Measurements from ENCODE around the gene ASTN1.

The ASTN1 gene

DNA sequence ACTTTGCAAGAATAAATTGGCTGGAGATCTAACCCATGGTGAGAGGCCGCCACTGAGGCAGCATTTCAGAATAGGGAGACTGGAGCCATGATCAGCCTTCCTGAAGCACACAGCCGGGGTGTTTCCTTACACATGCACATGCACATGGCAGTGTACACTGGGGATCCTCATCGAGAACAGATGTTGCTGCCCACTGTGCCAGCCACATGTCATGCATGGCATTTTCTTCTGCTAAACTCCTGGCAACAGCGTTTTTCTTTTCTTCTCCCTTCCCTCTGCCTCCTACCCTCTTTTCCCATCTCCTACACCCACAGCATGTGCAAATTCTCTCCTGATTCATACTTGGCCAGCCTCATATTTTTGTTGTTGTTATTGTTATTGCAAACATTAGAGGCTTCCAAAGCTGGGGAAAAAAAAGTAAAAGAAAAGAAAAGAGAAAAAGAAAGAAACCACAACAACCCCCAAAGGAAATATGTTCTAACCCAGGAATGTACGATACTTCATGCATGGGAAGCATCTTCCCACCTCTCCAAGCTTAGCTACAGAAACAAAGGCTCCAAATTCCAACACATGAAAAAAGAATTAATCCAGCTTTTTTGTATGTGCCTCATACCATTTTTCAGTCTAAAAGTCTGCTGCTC, 344.0 kb downstream of the ASTN1 start:
- peak; percentile 67 for DNase-seq

DNA sequence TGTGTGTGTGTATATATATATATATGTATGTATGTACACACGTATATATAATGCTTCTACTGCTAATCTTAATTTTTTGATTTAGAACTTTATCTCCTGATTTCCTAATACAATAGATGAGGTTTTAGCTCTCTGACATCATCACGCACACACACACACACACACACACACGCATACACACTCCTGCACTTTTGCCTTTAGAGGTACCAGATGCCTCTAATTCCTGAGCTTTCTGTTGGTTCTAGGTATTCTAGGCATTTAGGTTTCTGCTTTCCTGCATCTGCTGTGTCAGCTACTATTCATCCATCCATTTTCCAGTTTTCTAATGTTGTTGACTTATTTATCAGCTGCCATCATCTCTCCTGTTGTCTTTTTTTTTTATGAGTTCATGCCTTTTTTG, 348.3 kb downstream of the ASTN1 start:
- DNase-seq = no peak

DNA sequence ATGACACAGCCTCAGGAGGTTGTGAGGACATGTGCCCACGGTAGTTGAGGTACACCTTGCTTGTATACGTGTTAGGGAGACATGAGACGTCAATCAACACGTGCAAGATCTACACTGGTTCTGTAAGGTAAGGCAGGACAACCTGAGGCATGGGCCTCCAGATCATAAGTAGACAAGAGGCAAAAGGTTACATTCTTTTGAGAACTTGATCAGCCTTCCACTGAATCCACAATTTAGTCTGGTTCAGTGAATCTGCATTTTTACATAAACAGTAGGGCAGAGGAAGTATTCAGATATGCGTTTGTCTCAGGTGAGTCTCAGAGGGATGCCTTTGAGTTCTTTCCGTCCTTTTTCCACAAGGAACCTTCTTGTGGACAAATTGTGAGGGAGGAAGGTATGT, 348.9 kb downstream of the ASTN1 start:
- DNase-seq = no peak

DNA sequence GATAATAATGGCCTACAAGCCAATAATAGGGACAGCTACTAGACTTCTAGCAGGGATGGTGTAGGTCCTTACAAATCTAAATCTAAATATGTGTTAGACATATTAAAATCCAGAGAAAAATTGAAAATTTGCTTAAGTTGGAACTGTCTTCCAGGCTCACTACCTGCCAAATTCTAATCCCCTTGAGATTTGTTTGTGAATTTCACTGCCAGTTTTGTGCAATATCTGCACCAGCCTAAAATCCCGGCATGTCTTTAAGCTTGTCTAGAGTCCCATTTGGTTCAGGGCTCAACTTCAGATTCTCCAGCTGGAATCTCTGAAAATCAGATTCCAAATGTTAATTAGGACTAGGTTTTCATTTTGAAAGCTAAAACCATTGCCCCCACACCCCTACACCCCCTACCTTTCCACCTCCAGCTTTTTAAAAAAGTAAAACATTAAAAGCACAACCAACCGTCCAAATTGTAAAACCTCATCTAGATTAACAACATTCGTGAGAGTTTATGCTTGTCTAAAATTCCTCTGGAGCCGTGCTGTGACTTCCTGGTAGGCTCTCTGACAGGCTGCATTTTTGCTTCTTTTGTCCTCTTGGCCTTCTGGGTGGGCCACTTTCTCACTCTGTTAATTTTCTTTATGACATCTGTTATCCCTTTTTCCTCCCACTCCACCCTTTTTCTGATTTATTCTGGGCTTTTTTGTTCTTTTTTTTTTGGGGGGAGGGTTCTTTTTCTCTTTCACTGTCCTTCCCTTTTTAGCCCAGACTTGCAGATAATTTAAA, 352.8 kb downstream of the ASTN1 start:
- DNase-seq = peak; percentile 22

DNA sequence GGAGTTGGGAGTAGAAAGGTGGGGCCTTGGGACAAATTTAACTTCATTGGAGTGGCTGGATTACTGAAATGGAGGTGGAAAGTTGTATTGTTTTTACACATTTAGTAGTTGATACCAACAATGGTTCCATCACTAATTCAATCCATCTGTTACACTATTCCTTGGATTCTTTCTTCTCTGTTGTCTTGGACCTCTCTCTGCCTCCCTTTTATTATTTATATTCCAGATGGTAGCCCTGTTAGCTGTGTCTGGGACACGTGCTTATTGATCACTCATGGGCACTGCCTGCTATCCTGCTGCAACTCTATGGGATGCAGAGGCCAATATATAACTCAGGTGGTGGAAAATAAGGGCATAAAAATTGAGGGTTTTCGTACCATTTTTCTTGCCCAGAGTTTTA, 355.2 kb downstream of the ASTN1 start:
- no peak for DNase-seq

Measured in fibroblast of skin of scalp (primary cell).